ENCODE results near the gene JAKMIP3.

JAKMIP3 gene

GRCh38 chr10:132100556-132101349, 35.0 kb downstream of the JAKMIP3 start:
- no peak for DNase-seq

GRCh38 chr10:132101529-132101928, 35.8 kb downstream of the JAKMIP3 start:
- no peak for DNase-seq

DNA sequence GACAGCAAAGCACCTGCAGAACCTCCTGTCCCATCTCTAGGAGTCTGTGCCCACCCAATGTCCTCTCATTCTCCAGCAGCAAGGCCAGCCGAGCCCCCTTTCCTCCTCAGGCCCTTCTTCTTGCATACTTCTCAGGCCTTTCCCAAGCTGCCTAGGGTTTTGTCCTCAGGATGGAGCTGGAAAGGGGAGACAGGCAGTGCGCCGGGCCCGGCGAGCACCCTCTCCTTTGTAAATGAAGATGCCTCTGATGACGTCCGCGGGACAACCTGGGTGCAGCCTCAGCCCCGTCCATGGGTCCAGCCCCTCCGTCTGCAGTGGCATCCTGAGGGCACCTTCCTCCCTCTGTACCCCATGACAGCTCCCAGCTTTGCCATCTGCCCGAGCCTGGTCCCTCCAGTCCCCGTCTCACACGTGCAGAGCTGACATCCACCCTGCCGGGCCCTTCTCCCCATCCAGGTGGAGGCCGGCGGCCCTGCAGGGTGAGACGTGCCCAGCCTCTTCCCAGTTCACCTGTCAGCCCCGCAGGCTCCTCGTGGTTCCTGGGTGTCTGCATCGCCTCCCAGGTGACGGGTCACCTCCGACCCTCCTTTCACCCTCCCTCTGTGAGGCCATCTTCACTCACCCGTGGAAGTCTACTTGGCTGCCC, 36.4 kb downstream of the JAKMIP3 start:
- DNase-seq = no peak

GRCh38 chr10:132102717-132103110, 37.0 kb downstream of the JAKMIP3 start:
- DNase-seq = no peak

DNA sequence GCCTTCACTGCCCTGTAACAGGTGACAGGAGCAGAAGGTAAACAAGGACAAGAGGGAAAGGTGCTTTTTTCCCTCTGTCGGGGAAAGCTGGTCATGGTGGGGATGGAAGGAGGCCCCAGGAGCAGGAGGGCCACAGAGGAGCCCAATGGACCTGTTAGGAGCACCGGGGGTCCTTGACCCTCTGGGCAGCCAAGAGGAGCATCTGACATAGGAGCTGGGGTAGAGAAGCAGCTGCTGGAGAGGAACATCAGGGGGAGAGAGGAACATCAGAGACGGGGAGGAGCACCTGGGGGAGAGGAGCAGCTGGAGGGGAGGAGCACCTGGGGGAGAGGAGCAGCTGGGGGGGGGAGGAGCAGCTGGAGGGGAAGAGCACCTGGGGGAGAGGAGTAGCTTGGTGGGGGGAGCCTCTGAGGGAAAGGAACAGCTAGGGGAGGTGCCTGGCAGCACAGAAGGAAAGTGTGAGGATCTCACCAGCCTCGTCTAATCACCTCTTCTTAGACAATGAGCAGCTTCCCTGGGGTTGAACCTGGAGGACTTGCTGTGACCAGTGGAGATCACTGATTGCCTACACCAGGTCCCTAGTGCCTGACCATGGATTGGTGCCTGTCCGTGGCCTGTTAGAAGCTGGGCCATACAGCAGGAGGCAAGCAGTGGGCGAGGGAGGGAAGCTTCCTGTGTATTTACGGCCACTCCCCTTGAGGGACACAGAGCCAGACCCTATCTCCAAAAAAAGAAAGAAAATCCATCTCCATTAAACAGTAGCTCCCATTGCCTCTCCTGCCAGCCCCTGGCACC, 37.6 kb downstream of the JAKMIP3 start:
- no peak for DNase-seq

- no peak for DNase-seq
Measured at GRCh38 chr10:132104062-132104461, 38.3 kb downstream of the JAKMIP3 start.

GRCh38 chr10:132104471-132105301, 38.9 kb downstream of the JAKMIP3 start:
- no peak for DNase-seq

- DNase-seq = no peak
Measured at GRCh38 chr10:132105302-132105995, 39.7 kb downstream of the JAKMIP3 start.

- DNase-seq = no peak
Measured at GRCh38 chr10:132106431-132106830, 40.7 kb downstream of the JAKMIP3 start.

- DNase-seq = no peak
Measured at GRCh38 chr10:132107186-132107948, 41.6 kb downstream of the JAKMIP3 start.

GRCh38 chr10:132107949-132108877, 42.5 kb downstream of the JAKMIP3 start:
- no peak for DNase-seq

DNA sequence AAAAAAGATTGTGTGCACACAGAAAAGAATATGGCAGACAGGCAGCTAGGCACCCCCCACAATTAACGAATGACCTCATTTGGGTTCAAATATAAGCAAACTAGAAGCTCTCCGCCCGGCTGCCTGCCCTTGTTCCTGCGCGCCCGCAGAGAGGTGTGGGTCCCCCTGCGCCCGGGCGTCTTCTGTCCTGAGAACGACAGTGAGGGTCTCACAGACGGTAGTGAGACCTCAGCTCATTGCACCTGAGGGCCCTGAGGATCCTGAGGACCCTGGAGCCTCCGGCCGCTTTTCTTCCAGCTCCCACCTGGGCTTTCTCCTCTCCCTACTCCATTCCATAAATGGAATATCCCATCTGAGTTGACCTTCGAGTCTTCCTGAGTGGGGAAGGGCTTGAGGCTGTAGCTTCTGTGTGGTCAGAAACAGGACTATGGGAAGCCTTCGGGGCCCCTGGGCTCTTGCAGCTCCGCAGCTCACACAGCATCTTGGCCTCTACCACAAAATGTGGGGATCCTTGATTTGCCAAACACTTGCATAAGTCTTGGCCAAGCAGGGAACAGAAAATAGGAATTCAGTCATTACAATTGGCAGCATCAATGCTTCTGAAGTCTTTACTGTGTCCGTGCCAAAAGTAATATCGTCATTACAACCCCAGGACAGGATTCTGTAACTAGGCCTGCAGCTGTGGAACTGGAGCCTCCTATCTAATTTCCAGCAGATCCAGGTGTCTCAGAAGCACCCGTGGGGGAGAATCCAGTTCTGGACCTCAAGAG, 43.8 kb downstream of the JAKMIP3 start:
- DNase-seq = no peak

- no peak for DNase-seq
Measured at GRCh38 chr10:132110111-132110521, 44.4 kb downstream of the JAKMIP3 start.

DNA sequence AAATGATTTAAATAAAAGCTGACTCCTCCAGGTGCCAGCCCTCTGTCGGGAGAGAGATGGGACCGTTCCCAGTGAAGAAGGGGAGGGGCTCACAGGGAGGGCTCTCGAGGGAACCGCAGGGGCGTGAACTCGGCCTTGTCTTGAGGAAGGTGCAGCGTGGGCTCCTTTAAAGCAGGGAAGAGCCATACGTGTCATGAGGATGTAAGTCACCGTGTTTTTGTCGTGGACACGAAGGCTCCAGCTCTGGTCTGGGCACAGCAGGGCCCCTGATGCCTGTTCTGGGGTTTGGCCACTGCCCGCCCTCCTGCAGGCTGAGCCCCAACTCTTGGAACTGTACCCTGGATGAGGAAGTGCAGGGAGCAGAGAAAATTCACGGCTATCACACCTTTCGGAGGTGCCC, 45.0 kb downstream of the JAKMIP3 start:
- DNase-seq = no peak

DNA sequence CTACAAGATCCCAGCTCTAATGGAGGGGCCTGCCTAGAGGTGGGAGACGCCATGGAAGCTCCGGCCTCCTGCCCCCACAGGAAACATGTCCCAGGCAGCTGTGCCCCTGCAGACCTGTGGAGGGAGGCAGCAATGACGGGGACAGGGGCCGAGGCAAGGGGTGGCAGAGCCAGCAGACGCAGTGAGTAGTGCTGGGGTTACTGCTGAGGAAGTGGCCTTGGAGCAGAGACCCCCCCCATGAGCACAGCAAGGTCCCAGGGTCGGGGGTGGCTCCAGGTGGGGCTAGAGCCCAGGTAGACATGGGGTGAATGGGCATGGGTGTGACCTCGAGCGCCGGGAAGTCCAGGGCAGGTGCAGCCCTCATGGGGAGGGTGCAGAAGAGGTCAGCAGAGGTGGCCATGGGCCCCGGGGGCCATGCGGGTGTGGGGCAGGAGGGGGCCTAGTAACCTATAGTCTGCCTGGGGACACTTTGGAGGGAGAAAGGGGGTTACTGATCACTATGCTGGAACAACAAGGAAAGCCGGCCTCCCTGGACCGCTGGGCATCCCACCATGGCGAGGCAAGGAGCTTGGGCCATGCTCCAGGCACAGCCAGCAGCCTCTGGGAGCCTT, 45.5 kb downstream of the JAKMIP3 start:
- DNase-seq = no peak

DNA sequence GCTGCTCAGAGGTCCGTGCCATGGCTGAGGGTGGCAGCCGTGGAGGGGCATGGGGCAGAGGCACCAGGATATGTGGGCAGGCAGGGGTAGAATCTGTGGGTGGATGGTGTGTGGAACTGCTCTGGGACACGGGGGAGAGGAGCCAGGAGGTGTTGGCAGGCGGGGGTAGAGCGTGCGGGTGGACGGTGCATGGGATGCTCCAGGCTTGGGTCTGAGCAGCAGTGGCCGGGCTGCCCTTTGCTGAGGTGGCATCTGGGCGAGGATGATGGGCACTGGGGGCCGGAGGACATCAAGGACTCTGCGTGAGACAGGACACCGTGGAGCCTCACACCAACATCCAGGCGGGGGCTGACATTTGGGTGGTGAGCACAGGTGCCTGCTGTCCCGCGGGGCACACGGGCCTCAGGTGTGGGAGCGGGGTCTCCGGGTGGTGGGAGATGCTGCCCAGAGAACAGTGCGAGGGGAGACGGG, 46.2 kb downstream of the JAKMIP3 start:
- DNase-seq = no peak

GRCh38 chr10:132112611-132113010, 46.9 kb downstream of the JAKMIP3 start:
- DNase-seq = no peak

- DNase-seq = no peak
Measured at GRCh38 chr10:132113206-132113605, 47.5 kb downstream of the JAKMIP3 start.
